Stimulated activated CD4-positive, alpha-beta T cell treated with anti-CD3 and anti-CD28 coated beads, Interleukin-1b, Interleukin-23, amount 100 ng/mL, for 24 hours (primary cell): ENCODE data around the gene AMN1.
A peak's percentile ranks its signal among the peaks of the same experiment; 100 is the strongest.
"Not testable (repeated sequence)": the region's sequence is repeated elsewhere in the genome, so short reads cannot be mapped to it uniquely, and the experiment has no call there.

Source experiments
- DNase-seq, 4 experiments: peaks; one replicate each; pipeline ENCODE4 v3.0.0-alpha.2; 2020; ENCODE audit warnings: low read depth in 4 of 4, low spot score in 1 of 4

Gene AMN1

DNA sequence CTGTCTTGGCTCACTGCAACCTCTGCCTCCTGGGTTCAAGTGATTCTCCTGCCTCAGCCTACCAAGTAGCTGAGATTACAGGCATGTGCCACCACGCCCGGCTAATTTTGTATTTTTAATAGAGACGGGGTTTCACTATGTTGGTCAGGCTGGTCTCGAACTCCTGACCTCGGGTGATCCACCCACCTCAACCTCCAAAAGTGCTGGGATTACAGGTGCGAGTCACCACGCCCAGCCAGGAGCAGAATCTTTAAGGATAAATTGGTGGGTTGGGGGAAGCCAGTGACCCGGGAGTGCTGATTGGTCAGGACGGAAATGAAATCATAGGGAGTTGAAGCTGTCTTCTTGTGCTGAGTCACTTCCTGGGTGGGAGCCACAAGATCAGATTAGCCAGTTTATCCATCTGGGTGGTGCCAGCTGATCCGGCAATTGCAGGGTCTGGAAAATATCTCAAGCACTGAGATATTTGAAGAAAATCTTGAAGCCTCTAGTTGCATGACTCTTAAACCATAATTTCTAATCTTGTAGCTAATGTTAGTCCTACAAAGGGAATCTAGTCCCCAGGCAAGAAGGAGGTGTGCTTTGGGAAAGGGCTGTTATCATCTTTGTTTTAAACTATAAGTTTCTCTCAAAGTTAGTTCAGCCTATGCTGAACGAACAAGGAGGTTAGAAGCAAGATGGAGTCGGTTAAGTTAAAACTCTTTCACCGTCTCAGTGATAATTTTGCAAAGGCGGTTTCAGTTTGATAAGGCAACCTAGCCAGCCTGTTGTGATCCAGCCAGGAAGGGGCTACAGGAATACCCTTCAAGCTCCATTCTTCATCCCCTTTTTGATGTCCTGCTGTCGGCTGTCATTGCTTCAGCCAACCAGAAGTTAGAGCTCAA lies 5.0 kb upstream of the AMN1 start:
- DNase-seq = not testable (repeated sequence)

DNA sequence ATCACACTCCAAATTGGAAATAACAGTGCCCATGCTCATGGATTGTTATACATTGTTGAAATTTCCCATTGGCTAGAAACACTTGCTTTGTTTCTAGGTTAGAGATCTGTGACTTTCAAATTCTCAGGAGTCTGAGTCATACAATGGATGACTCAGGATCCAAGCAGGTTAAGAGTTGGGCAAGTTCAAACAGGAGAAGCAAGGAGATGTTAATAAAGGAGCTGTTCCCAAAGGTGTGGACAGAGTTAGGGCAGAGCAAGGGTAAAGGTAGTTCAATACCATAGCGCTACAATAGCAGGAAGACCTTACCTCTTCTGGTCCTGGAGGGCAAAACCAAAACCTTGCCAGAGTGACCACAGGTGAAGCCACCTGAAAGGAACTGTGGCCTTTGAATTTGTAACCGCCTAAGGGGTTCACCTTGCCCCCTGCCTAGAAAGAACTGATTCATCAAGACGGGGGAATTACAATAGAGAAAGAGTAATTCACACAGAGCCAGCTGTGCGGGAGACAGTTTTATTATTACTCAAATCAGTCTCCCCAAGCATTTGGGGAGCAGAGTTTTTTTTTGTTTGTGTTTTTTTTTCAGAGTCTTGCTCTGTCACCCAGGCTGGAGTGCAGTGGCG lies 4.2 kb upstream of the AMN1 start:
- DNase-seq = peak in 1 of 4 experiments; percentile 13

DNA sequence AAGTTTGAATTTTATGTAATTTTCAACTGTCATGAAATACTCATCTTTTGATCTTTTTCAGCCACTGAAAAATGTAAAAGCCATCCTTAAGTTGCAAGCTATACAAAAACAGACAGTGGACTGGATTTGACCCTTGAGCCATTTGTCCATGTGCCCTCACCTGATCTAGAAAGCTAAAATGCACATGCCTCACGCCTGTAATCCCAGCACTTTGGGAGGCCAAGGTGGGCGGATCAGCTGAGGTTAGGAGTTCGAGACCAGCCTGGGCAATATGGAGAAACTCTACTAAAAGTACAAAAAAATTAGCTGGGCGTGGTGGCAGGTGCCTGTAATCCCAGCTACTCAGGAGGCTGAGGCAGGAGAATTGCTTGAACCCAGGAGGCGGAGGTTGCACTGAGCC lies 2.4 kb upstream of the AMN1 start:
- not testable (repeated sequence) for DNase-seq

DNA sequence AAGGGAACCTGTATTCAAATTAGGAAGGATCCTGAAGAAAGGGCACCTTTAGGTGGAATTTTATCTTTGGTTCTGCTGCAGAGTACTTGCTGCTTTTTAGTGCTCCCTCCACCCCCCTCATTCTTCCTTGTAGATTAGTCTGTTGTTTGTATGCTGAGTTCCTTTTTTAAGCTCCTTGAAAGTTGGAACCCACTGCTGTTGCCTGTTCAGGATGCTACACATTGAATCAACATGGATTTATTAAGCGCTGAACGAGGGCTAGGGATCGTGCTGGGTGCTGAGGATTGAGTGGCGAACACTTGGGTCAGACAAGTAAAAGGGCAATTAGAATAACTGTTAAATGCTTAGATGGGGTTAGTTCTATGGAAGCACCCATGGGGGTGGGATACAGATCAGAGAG lies 884 bp upstream of the AMN1 start:
- DNase-seq = no peak

DNA sequence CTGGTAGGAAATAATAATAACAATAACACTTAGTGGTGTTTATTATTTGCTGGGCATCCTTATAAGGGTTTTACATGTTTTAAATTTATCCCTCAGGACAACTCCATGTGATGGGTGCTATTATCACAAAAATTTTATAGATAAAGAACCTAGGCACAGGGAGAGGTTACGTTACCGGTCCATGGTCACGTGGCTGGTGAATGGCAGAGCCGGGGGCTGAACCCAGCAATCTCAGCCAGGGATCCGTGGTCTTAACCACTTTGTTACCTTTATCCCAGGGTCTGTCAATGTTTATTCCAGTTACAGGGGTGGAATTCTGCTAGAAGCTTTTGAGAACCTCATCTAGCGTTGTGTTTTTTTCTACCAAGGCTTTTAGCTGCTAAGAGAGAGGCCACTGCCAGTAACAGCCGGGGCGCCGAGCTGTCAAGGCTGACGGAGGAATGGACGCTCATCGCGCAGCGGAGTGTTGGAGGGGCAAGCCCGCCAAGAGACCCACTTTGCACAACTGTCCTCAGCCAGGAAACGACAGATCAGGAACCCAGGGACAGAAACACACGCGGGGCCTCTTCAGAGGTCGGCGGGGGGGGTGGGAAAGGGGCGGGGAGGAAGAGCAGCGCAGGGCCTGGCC lies 418 bp downstream of the AMN1 start:
- DNase-seq = peak in 1 of 4 experiments; percentile 31

DNA sequence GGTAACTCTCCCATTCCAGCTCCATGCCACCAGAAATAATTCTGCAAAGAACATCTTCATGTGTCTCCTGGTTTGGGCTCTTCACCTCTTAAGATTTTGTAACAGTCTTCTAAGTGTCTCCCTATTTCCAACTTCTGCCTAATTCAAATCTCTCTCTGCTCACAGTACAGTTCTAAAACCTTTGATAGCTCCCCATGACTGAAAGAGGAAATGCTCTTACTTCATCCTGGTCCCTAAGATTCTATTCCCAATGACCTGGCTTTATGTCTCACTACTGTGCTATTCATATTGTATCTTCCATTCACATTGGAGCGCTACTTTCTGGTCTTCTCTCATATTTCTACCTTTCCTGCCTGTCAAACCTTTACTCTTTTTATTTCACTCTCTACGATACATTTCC lies 1.6 kb downstream of the AMN1 start:
- no peak for DNase-seq

DNA sequence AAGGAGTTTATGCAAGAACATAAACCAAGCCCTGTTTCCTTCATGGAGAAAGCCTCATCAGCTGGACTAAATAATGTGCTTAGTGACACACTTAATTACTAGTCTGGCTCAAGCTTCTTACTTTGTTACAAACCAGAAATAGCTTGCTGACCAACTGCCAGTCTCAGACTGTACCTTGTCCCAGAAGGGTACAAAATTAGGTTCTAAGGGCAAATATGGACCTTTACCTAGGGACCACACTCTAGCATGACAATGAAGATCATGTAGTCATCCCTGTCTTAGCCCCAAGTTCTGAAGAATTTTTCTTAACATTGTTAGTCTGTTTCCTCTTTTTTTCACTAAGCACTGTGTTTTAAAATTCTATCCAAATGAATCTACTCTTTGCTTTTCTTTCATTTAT lies 2.2 kb downstream of the AMN1 start:
- DNase-seq = no peak

DNA sequence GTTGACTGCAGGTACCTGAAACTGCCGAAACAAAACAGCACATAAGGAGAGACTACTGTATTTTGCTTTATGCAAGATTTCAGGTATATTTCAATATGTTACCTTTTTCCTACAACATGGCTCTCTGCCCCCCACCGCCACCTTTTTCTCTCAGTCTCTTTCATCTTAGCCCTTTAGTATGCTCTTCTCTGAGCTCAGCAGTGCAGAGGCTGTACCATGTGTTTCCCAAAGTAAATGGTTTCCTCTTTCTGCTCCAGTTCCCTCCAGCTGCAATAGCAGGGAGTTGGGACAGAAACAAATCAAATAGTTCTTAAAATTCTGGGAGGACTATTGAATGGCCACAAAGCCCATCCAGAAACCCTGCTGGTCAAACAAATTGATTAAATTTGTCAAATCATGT lies 4.3 kb downstream of the AMN1 start:
- DNase-seq = no peak

DNA sequence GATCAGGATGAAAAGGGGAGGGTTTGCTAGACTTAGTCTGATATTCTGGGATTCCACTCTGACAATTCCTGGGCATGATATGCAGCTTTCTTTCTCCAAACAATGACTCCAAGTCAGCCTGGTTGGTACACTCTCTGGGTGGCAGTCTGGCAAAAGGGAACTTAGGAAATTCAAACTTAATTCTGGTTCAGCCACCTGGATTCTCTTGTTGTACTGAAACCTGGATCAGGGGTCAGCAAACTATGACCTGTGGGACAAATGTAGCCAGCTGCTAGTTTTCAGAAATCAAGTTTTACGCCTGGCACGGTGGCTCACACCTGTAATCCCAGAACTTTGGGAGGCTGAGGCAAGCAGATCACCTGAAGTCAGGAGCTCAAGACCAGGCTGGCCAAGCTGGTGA lies 6.2 kb downstream of the AMN1 start:
- DNase-seq = no peak

DNA sequence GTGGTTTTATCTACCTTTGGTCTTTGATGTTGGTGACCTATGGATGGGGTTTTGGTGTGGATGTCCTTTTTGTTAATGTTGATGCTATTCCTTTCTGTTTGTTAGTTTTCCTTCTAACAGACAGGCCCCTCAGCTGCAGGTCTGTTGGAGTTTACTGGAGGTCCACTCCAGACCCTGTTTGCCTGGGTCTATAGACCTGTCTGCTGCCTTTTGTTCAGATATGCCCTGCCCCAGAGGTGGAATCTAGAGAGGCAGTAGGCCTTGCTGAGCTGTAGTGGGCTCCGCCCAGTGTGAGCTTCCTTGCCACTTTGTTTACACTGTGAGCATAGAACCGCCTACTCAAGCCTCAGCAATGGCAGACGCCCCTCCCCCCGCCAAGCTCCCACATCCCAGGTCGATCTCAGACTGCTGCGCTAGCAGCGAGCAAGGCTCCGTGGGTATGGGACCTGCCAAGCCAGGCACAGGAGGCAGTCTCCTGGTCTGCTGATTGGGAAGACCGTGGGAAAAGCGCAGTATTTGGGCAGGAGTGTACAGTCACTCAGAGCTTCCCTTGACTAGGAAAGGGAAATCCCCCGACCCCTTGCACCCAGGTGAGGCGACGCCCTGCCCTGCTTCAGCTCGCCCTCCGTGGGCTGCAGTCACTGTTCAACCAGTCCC lies 10.2 kb downstream of the AMN1 start:
- DNase-seq = not testable (repeated sequence)

DNA sequence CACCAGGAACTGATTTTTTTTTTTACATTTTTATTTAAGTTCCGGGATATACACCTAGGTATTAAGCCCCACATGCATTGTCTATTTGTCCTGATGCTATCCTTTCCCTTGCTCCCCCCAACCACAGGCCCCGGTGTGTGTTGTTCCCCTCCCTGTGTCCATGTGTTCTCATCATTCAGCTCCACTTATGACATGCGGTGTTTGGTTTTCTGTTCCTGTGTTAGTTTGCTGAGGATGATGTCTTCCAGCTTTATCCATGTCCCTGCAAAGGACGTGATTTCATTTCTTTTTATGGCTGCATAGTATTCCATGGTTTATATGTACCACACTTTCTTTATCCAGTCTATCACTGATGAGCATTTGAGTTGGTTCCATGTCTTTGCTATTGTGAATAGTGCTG lies 11.8 kb downstream of the AMN1 start:
- DNase-seq = not testable (repeated sequence)

DNA sequence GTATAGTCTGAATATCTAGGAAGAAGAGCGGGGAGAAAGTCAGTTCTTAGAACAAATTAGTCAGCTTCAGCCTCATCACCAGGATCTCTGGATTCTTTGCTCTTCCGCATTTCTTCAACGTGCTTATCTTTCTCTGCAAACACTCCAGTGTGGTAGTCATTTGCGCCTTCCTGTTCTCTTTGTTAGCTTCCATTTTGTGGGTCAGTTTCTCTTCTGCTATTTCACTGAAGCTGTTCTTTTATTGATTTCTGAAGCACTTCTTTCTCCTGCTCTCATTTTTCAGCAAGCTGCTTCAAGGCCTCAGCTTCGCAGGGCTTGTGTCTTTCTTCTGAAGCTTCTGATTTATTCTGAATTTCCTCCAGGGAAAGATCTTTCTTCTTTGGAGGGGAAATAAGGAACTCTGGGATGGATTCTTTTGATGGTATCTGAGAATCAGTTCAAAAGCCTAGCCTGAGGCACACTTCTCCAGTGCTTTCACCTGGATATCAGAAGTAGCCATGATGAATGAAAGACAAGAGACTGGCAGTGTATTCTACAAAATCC lies 13.5 kb downstream of the AMN1 start:
- DNase-seq = no peak

DNA sequence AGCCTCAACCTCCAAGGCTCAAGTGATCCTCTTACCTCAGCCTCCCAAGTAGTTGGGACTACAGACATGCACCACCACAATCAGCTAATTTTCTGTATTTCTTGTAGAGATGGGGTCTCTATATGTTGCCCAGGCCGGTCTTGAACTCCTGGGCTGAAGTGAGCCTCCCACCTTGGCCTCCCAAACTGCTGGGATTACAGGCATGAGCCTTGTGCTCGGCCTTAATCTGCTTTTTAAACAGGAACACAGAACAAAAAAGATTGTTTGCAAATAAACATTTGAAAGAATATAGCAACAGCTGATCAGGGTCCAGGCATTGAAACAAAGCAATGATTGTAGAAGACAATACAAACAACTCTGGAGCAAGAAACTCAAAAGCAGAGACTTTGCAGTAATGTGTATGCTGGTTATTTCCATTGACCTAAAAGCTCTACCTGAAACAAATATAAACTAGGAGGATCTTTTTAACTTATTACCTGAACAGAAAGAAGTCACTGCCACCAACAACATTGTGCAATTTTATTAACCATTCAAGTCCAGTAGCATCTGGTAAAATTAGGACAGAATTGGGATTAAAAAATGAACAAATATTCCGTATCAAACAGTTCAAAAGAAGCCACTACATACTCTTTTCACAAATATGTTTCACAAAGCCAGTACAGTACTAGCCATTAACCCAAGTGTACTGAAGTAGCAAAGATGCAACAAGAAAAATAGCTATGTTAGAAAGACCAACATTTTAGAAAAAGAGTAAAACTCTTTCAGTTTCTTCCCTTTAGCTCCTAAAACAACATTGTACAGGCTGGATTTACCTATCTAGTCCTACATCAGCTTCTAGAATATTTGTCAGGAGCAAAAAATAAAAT lies 14.2 kb downstream of the AMN1 start:
- DNase-seq = no peak

DNA sequence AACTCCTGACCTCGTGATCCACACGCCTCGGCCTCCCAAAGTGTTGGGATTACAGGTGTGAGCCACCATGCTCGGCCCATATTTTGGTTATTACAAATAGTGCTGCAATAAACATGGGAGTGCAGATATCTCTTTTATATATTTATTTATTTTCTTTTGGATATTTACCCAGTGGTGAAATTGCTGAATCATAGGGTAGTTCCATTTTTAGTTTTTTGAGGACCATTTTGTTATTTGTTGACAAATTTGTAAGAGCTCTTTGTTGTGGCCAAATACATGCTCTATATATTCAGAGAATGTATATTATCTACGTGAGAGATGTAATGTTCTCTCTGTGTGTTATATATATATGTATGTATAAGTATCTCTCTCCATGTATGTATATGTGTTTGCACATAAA lies 15.9 kb downstream of the AMN1 start:
- no peak for DNase-seq

DNA sequence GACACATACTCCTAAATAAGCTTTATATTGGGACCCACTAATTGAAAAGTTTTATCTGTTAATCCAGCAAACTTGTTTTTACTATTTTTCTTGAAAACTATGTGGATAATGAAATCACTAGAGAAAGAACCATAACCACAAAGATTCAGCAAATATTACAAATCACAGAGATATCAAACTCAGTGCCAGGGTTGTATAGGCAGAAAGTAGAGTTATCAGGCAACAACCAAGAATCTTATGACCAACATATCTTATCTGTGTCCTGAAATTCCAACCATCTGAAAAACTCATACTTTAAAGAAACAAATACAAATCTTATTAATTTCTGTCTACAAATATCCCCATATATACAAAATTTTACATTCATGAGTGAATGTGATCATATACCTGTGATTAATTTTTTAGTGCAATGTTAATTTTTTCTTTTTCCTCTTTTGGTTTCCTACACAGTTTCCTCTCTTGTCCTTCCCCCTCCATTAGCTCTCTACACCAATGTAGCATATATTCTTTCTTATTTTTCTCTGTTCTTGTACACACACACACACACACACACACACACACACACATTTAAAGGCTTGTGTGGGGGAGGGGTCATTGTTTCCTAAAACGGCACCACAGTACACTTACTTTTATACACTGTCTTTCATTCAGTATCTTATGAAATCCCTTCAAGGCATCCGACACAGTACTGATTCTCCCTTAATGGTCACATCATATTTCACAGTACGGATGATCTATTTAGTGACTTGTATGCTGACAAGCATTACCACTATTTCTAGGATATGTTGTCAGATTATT lies 18.6 kb downstream of the AMN1 start:
- DNase-seq = no peak

DNA sequence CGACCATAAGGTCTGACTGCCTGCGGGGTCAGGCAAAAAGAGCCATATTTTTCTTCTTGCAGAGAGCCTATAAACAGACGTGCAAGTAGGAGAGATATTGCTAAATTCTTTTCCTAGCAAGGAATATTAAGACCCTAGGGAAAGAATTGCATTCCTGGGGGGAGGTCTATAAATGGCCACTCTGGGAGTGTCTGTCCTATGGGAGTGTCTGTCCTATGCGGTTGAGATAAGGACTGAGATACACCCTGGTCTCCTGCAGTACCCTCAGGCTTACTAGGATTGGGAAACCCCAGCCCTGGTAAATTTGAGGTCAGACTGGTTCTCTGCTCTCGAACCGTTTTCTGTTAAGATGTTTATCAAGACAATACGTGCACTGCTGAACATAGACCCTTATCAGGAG lies 20.7 kb downstream of the AMN1 start:
- not testable (repeated sequence) for DNase-seq

DNA sequence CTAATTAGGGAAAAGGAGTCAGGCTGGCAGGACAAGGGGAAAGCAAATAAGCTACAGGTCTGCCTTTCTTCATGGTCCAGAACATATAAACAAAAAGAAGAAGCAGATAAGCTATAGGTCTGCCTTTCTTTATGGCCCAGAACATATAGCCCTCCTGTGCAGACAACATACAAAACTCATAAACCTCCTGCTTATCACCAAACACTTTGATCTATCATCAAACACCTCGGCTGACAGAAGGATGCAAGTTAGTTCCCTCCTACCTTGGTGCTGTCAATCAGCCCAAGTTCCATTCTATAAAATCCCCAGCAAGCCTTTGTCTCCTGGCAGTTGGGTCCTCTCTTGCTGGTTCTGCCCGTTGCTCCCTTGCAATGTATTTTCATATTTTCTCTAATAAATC lies 23.2 kb downstream of the AMN1 start:
- DNase-seq = no peak

DNA sequence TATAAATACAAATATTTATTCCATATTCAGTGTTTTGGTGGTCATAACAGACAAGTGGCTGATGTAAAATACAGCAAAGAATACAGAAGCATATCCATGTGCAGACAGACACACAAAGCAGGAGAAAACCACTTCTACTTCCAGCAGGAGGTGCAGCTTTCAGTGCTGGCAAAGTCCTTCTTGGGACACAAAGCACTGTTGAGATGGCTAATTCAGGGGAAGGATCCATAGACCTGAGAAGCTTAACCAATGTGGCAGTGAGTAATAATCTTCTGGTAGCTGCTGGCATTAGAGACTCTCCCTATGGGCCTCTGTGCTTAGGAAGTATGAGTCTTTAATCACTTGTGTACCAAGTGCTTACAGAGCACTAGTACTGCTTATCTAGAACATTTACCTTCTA lies 26.8 kb downstream of the AMN1 start:
- no peak for DNase-seq

DNA sequence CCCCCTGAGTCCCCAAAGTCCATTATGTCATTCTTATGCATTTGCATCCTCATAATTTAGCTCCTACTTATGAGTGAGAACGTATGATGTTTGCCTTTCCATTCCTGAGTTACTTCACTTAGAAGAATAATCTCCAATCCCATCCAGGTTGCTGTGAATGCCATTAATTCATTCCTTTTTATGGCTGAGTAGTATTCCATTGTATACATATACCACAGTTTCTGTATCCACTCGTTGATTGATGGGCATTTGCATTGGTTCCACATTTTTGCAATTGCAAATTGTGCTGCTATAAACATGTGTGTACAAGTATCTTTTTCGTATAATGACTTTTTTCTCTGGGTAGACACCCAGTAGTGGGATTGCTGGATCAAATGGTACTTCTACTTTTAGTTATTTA lies 38.9 kb downstream of the AMN1 start:
- not testable (repeated sequence) for DNase-seq

DNA sequence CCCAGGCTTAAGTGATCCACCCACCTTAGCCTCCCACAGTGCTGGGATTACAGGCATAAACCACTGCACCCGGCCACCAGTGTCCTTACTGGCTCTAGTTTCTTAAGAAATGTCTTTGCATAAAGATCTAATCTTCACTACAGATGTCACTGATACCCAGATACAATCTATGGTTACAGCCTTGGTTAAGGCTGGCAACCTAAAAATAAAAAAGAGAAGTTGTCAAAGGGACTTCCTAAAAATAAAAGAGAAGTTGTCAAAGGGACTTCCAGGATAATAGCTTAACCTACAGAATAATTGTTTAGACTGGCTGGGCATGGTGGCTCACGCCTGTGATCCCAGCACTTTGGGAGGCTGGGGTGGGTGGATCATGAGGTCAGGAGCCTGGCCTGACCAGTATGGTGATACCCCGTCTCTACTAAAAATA lies 41.7 kb downstream of the AMN1 start:
- DNase-seq = no peak
